ENCODE measurements around the gene SLC19A1. TPM values are rescaled to one million over a fixed set of nuclear protein-coding genes. Genes with fewer than 3 reads are reported as not detected.
A peak's percentile ranks its signal among the peaks of the same experiment; 100 is the strongest.

Gene SLC19A1
- total RNA-seq, 2 donors from 2014 or later, result 12.2 to 15.5 TPM

DNA sequence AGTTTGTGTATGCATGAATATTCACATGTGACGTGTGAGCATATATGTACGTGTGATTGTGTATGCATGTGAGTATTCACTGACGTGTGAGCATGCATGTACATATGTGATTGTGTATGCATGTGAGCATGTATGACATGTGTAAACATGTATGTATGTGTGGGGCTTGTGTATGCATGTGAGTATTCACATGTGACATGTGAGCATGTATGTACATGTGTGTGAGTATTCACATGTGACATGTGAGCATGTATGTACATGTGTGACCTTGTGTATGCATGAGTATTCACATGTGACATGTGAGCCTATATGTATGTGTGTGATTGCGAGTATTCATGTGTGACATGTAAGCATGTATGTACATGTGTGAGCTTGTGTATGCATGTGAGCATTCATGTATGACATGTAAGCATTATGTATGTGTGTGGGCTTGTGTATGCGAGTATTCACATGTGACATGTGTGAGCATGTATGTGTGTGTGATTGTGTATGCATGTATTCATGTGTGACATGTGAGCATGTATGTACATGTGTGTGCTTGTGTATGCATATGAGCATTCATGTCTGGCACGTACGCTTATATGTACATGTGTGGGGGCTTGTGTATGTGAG is 89.4 kb downstream of the SLC19A1 start:
- Histone ChIP-seq H3K4me3 (no peak overlapping the region), H3K9me3 (no peaks in the 10 kb centered on the region), H3K27me3 (replicated peaks; ENCODE audit: insufficient read depth) (no peaks in the 10 kb centered on the region), H3K4me1 (replicated peaks) (peaks cover 9% of the 10 kb centered on the region), H3K27ac (no peak overlapping the region), H3K36me3 (no peaks in the 10 kb centered on the region)
- no peak for DNase-seq (ENCODE audit: low spot score)
- 93% methylated on average over 7 of the region's 7 CpGs for WGBS
- TF ChIP-seq POLR2AphosphoS5 (IDR thresholded peaks at IDR 0.05) (no peak), POLR2A (IDR thresholded peaks at IDR 0.05) (no peak)
- TF ChIP-seq, protein P1, sequence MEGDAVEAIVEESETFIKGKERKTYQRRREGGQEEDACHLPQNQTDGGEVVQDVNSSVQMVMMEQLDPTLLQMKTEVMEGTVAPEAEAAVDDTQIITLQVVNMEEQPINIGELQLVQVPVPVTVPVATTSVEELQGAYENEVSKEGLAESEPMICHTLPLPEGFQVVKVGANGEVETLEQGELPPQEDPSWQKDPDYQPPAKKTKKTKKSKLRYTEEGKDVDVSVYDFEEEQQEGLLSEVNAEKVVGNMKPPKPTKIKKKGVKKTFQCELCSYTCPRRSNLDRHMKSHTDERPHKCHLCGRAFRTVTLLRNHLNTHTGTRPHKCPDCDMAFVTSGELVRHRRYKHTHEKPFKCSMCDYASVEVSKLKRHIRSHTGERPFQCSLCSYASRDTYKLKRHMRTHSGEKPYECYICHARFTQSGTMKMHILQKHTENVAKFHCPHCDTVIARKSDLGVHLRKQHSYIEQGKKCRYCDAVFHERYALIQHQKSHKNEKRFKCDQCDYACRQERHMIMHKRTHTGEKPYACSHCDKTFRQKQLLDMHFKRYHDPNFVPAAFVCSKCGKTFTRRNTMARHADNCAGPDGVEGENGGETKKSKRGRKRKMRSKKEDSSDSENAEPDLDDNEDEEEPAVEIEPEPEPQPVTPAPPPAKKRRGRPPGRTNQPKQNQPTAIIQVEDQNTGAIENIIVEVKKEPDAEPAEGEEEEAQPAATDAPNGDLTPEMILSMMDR (IDR thresholded peaks at IDR 0.05), result no peak
- intact Hi-C loops (cut with DNase I), result no loop called here

DNA sequence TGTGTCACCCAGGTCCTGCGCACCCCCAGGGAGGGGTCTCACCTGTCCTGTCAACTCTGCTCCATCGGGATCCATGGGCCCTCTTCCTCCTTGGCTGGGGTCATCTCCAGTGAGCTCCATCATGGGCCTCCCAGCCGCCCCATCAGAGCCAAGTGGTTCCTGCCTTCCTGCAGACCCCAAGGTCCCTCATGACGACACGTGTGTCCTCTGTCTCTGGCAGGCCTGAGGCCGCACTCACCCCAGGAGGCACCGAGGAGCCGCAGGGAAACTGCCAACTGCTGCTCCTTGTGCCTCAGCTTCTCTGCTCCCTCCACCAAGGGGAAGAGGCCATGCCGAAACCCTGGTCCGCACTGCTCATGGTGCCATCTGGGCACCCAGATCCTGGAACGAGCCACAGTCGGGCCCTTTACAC is 90.5 kb downstream of the SLC19A1 start:
- Histone ChIP-seq H3K4me3 (no peak overlapping the region), H3K36me3 (no peaks in the 10 kb centered on the region), H3K9me3 (no peaks in the 10 kb centered on the region), H3K4me1 (replicated peaks) (peaks cover 9% of the 10 kb centered on the region), H3K27ac (no peak overlapping the region), H3K27me3 (replicated peaks; ENCODE audit: insufficient read depth) (no peaks in the 10 kb centered on the region)
- WGBS, result 95% methylated on average over 11 of the region's 12 CpGs
- TF ChIP-seq POLR2AphosphoS5 (IDR thresholded peaks at IDR 0.05) (no peak), POLR2A (IDR thresholded peaks at IDR 0.05) (no peak)
- TF ChIP-seq, protein P1 (IDR thresholded peaks at IDR 0.05), result no peak
- intact Hi-C loops (cut with DNase I), result no loop called here
- DNase-seq (ENCODE audit: low spot score), result no peak

DNA sequence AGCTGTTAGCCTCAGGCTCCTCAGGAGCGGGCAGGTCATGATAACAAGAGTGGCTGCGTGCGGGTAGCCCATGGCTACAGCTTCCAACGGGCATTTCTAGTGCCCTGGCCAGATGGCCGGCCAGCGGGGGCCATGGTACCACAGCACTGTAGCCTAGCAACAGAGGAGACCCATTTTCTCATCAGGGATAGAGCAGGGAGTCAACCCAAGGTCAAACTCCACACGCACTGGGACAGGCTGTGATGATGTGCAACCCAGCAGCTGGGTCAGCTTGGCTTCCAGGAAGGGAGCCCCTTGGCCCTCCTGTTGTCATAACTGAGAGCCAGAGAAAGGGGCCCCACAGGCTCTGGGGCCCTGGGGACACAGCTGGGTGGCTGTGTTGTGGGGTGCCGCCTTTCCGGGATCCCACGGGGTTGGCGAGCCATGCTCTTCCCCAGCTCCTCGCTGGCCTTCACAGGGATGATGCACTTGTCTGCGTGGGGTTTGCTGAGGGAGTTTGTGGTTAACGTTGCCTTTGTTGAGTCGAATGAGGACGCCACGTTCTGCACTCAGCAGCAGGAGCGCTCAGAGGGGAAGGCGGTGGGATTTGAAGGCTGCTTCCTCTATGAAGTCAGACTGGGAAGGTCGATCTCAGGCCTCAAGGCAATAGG is 91.0 kb downstream of the SLC19A1 start:
- TF ChIP-seq POLR2AphosphoS5 (IDR thresholded peaks at IDR 0.05) (no peak), POLR2A (IDR thresholded peaks at IDR 0.05) (no peak)
- TF ChIP-seq, protein P1 (IDR thresholded peaks at IDR 0.05), result no peak
- H3K27ac ChIP-seq, result peak overlapping the region in 1 of 2 donors; percentile 59
- no peaks in the 10 kb centered on the region for H3K27me3 ChIP-seq (replicated peaks; ENCODE audit: insufficient read depth)
- no peak overlapping the region for H3K4me3 ChIP-seq
- H3K36me3 ChIP-seq, result no peaks in the 10 kb centered on the region
- no peaks in the 10 kb centered on the region for H3K9me3 ChIP-seq
- peaks cover 9% of the 10 kb centered on the region for H3K4me1 ChIP-seq (replicated peaks)
- intact Hi-C loops (cut with DNase I), result no loop called here
- DNase-seq (ENCODE audit: low spot score), result no peak
- 90% methylated on average over 20 of the region's 20 CpGs for WGBS

DNA sequence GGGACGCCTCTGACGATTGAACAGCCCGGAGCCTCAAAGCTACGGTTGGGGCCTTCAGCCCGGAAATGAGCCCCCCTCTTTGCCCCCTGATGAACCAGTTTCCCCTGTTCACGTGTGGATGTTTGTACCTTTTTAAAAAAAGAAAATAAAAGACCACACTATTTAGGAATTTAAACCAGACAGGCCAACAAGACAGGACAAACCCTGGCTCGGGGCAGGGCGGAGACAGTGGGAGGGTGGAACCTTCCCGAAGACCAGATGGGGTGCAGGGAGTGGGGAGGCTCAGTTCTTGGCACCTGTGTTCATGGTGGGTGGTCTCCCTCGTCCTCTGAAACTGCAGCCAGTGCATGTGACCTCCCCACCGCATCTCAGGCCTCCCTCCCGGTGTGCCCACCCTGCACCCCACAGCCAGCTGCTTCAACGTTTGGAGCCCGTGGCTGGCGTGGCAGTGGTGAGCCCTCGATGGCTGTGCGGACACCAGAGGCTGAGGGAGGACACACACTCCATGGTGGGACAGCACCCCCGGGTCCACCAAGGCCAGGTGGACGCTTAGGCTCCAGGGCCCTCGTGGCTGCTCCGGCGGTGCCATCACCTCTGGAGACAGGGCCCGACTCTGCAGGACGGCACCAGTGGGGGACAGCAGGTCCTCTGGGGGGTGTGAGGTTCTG is 91.7 kb downstream of the SLC19A1 start:
- intact Hi-C loops (cut with DNase I), result no loop called here

More for the DNA sequence above, 91.7 kb downstream of the SLC19A1 start:
- H3K27me3 ChIP-seq (replicated peaks; ENCODE audit: insufficient read depth), result no peaks in the 10 kb centered on the region
- peak overlapping the region; percentile 38 to 59 for H3K27ac ChIP-seq
- no peaks in the 10 kb centered on the region for H3K9me3 ChIP-seq
- no peaks in the 10 kb centered on the region for H3K36me3 ChIP-seq
- 69% methylated on average over 24 of the region's 24 CpGs for WGBS
- peak; percentile 31 for DNase-seq (ENCODE audit: low spot score)
- TF ChIP-seq POLR2A (IDR thresholded peaks at IDR 0.05) (no peak), POLR2AphosphoS5 (IDR thresholded peaks at IDR 0.05) (peak; percentile 27)
- TF ChIP-seq, protein P1 (IDR thresholded peaks at IDR 0.05), result no peak
- H3K4me3 ChIP-seq, result no peak overlapping the region
- peaks cover 7% of the 10 kb centered on the region for H3K4me1 ChIP-seq (replicated peaks)

Measured in prostate gland (tissue), 2 donors.